Fibroblast of skin of right biceps (primary cell): Measurements from ENCODE around the gene MAN1C1.
"Not testable (repeated sequence)": the region's sequence is repeated elsewhere in the genome, so short reads cannot be mapped to it uniquely, and the experiment has no call there.

Source experiments
- DNase-seq: peaks from one replicate; pipeline ENCODE4 v3.0.0-alpha.2; 2013

MAN1C1 gene

DNA sequence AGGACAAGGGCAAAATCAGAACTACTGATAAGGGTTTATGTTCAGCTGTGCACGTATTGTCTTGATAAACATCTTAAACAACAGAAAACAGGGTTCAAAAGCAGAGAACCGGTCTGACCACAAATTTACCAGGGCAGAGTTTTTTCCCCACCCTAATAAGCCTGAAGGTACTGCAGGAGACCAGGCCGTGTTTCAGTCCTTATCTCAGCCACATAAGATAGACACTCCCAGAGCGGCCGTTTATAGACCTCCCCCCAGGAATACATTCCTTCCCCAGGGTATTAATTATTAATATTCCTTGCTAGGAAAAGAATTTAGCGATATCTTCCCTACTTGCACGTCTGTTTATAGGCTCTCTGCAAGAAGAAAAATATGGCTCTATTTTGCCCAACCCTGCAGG, 19.6 kb downstream of the MAN1C1 start:
- DNase-seq: not testable (repeated sequence)

DNA sequence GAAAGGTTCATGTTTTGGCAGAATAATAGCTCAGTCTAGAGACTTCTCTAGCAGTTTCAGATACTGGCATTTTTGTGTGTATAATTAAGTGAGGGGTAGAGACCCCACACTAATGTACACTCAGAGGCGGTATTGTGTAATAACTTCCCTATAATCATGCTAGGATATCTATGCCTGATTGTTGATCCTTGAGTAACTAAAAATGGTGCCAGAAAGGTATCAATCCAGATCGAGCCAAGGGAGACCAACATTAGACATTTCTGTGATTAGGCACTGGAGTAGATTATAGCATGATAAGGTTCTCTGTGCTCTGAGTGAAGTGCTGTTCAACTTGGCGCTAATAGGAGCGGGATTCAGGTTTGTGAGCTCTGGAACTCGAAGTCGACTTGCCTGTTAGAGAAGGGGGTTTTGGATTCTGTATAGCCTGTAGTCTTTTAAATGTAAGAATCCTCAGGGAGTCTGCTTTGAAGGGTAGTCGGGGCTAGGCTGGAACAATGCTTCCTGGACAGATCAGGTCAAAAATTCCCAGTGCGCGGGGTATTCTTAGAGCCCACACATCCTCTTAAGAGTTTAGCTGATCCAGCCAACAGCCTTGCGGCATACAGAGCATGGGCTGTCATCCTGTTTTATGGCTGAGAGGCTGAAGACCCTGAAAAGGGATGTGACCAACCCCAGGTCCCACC, 24.2 kb downstream of the MAN1C1 start:
- DNase-seq: no peak

- no peak for DNase-seq
Measured at GRCh38 chr1:25641329-25641725, 24.7 kb downstream of the MAN1C1 start.

DNA sequence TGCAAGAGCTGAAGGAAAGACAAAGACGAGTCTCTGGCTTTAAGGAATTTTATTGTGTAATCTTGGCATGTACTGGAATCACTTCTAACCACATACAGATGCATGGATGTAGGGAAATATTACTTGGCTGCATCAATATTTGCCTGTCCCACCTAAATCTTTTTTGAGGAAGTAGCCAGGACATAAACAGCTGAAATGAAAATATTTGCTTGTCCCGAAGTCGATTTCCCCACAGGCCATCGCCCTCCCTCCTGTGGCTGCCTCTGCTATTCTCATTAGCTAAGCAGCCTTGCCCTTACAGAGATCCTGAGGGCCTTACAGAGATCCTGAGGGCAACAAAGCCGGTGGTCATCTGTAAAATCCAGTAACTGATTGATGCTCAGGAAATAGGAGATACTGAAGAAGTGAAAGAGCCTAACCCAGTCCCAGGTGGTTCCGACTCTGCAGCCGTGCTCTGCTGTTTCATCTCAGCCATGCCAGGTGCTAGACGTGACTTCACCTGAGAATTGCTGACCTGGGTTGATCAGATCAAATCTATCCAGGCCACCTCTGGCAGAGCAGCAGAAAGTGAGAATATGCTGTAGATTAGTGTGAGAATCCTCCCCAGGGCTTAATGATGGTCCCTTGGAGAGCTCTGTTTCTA, 25.5 kb downstream of the MAN1C1 start:
- DNase-seq: peak; percentile 56

DNA sequence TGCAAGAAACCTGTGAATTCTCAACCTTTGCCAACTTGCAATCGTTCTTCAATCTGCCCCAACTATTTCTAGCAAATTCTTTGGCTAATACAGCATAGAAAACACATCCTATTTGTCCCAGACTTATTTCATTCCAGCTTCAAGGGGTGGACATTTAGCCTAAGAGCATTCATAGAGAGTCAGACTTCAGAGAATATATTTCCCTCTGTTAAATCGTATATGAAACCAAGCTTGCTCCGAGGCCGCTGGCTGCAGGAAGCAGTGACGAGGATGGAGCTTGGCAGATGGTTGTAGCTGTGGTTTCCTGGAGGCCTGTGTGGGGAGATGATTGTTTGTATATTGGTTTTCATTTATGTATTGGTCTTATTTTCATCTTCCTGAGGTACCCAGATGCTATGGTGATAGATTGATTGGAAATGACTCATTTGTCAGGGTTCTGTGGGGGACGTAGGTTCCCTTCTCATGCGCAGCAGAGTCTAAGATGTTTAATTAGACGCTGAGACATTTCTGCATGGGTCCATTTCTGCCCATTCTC, 26.1 kb downstream of the MAN1C1 start:
- DNase-seq: peak; percentile 57

DNA sequence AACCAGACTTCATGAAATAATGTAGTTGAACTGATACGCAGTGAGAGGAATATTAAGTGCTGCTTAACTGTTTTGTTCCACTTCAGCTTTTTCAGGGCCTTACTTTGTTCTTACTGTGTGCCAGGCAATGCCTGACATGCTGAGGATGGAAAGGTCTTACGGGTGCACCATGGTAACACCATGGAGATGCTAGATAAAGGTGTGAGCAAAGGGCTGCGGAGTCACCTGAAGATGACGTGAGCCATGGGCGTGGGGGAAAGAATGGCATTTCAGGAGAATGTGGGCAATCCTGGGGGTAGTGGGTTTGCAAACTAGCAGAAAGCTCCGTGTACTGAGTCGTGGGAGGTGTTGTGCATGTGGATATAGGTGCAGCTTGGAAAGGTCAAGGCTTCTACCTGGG, 27.3 kb downstream of the MAN1C1 start:
- DNase-seq: no peak

GRCh38 chr1:25644962-25645361, 28.4 kb downstream of the MAN1C1 start:
- DNase-seq: no peak

DNA sequence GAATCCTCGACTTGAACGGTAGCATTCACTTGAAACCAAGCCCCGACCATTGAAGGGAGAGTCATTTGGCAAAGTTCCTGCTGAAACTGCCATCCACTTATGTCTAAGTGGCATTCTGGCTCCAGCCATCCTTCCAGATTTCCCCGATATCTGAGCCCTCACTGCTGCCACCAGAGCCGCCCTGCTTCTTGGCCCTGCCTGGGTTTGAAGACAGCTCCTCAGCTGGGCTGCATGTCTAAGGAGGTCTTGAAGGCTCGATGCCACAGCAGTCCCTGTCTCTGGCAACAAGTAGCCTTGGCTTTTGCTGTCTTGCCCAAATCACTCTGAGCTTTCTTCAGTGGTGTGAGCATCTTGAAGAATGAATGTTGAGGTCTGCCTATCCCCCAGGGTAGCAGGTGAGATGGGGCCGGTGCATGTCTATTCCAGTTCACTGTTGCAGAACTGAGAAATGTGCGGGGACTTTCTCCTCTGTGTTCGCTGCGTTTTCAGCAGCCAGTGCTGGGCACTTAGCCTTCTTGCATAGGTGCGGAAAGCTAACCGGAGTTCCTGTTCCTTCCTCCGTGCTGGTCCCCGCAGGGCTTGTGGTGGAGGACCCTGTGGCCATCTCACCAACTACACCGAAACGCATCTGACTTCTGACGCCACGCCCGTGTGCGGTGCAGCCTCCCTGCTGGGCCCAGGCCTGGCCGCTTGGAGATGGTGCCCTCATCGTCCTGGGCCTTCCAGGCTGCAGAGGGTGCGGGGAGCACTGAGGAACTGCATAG, 29.2 kb downstream of the MAN1C1 start:
- no peak for DNase-seq

- no peak for DNase-seq
Measured at GRCh38 chr1:25647106-25647505, 30.5 kb downstream of the MAN1C1 start.

DNA sequence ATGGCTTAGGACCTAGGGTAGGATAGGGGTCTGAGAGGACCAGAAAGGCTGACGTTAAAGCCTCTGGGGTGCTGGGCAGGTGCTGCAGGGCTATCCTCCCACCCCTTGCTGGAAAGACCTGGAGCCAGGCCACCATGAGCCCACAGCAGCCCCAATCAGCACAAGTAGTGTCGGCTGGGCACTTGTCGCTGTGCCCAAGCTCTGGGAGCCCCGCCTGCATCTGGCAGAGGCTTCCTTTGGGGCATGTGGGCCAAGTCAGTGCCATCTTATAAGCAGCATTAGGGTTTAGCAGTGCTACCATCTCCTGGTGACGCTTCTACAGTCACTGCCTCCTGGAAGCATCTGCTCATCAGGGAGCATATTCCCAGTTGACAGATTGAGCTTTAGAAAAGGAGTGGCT, 31.3 kb downstream of the MAN1C1 start:
- DNase-seq: no peak

- peak; percentile 23 for DNase-seq
Measured at GRCh38 chr1:25648681-25649440, 32.3 kb downstream of the MAN1C1 start.

DNA sequence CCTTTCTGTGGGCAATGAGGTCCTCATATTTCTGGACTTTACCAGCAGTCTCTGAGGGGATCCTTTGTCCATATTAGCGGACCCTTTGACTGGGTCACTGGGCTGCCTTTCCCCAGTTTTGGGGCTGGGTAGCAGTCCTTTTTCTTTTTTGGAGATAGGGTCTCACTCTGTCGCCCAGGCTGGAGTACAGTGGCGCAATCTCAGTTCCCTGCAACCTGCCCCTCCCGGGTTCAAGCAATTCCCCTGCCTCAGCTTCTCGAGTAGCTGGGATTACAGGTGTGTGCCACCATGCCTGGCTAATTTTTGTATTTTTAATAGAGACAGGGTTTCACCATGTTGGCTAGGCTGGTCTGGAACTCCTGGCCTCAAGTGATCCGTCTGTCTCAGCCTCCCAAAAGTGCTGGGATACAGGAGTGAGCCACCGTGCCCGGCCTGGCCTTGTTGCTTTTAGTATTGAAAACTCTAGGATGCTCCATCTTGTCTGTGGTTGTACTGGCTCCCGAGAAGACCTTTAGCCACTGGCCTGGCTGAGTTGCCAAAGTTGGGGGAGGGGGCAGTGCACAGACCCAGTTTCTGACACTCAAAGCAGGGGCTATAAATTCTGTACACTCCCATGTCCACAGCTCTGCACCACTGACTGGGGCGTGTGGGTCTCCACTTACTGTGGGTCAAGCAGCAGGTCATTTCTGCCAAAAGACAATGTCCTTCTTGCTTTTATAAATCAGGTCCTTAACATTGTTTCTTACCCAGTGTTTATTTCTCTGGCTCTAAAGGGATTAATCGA, 33.1 kb downstream of the MAN1C1 start:
- no peak for DNase-seq

GRCh38 chr1:25650289-25650576, 33.6 kb downstream of the MAN1C1 start:
- DNase-seq: no peak

DNA sequence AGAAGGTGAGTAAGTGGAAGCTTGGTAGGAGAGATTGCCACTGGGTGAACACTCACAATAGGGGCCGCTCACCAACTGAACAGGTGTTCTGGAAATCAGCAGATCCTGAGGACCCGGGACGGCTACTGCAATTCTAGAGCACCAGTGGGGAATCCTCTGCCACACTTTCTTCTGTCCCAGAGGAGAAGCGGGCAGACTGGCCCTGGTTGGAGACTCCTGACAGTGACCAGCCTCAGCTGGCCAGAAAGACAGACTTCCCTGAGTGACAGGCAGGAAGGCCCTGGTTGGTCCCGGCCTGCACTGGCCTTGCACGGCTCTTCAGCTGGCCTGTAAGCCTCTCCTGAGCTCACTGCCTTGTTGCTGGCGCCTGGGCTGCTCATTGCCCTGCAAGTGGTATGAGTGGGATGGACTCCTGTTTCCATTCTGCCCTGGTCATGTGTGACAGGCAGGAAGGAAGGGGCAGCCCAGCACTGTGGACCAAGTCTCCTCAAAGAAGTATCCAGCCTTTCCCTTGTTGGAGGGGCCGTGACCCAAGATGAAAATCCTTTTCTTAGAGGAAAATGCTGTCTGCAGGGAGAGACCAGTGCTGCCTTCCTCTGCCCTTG, 34.5 kb downstream of the MAN1C1 start:
- DNase-seq: no peak

DNA sequence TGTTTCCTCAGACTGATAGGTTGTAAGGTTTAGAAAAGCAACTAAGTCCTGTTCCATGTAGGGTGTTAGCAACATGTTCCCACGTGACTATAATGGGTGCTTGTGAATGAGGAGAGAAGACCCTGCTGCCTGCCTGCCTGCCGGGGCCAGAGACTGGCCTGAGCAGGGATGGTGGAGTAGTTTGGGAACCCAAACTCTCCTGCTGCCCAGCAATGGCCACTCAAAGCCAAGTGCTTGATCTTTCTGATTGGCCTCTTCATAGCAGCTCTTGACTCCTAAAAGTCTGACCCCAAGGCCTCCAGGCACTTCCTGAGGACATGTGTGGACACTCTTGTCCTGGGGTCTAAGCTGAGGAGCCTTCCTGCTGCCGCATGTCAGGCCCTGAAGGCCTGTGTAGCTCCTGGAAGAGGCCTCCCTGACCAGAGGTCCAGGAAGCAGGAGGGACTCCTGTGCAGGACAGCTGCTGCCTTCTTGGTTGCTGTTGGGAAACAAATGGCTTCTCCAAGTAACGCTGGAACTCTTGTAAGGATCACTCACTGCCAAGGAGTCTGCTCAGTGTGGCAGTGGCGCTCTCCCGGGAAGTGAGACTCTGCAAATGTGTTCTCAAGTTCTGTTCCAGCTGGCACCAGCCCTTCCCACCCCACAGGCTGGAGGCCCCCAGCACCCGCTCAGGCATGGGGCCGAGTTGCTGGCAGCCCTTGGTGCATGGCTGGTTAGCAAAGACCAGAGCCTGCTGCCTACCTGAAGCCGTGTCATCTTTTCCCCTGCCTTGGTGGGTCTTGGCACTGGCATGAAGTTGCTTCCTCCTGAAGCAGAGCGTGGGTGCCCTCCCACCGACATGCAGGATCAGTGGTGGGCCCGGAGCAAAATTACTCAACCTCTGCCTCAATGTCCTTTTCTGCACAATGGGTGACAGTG, 35.5 kb downstream of the MAN1C1 start:
- DNase-seq: no peak

- DNase-seq: no peak
Measured at GRCh38 chr1:25653558-25653957, 37.0 kb downstream of the MAN1C1 start.

- DNase-seq: no peak
Measured at GRCh38 chr1:25654109-25654660, 37.6 kb downstream of the MAN1C1 start.

DNA sequence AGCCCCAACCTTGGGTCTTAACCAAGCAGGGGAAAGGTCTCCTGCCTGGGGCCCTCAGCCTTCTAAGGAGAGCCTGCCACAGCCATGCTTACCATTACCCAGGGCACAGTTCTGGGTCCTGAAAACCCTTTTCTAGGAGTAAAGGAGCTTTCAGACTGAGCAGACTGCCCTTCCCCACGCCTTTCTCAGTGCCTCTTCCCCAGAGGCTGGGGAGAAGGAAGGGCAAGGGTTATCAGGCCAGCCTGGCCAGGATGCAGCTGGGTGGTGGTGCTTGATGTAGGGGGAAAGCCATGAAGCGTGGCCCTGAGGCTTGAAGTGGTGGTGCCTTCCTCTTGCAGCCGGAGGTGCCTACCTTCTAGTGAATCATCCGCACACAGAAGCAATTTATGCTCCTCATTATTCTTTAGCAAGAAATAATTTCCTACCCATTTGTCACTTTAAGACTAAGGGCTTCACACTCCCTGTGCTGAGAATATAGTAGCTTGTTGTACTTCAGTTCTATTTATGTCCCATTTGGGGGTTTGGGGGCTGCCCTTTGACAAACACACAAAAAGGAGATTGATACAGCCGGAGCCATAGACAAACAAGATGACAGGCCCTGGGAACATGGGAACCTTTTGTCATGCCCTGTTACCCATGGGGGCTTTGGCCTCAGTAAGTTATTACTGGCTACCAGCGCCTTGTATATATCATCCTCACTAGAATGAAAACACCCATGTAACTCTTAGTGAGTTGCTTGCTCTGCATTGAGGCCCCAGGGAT, 40.7 kb downstream of the MAN1C1 start:
- no peak for DNase-seq

DNA sequence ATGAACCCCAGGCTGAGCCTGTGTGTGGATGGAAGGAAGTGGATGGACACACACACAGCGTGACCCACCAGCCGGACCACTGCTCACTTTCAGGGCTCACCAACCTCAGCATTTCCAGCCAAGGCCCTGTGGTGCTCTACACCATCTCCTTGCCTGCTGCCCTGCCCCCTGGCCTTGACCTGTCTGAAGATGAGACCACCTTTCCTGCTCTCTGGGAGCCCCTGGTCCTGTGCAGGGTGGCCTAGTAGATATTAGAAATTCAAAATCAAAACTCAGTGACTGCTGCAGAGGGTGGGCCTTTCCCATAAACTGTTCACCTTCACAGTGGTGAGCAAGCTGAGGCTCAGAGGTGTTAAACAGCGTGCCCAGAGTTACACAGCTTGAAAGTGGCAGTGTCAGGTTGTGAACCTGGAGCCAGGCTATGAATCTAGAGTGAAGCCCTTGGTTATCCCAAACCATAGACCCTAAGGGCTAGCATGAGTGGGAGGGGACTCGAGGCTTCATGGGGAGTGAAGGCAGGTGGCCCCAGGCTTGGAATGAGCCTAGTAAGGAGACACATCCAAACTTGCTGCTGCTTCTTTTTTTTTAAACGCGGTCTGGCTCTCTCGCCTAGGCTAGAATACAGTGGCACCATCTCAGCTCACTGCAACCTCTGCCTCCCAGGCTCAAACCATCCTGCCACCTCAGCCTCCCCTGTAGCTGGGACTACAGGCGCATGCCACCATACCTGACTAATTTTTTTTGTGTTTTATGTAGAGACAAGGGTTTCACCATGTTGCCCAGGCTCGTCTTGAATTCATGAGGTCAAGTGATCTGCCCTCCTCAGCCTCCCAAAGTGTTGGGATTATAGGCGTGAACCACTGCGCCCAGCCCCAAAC, 41.5 kb downstream of the MAN1C1 start:
- no peak for DNase-seq
